ENCODE measurements around the gene PRPSAP1. TPM values are rescaled to one million over a fixed set of nuclear protein-coding genes. Genes with fewer than 3 reads are reported as not detected.
A peak's percentile ranks its signal among the peaks of the same experiment; 100 is the strongest.

PRPSAP1 gene
- total and polyA plus RNA-seq, 7 experiments from 2014 or later, result 19.6 to 59.1 (median 53.3) TPM

DNA sequence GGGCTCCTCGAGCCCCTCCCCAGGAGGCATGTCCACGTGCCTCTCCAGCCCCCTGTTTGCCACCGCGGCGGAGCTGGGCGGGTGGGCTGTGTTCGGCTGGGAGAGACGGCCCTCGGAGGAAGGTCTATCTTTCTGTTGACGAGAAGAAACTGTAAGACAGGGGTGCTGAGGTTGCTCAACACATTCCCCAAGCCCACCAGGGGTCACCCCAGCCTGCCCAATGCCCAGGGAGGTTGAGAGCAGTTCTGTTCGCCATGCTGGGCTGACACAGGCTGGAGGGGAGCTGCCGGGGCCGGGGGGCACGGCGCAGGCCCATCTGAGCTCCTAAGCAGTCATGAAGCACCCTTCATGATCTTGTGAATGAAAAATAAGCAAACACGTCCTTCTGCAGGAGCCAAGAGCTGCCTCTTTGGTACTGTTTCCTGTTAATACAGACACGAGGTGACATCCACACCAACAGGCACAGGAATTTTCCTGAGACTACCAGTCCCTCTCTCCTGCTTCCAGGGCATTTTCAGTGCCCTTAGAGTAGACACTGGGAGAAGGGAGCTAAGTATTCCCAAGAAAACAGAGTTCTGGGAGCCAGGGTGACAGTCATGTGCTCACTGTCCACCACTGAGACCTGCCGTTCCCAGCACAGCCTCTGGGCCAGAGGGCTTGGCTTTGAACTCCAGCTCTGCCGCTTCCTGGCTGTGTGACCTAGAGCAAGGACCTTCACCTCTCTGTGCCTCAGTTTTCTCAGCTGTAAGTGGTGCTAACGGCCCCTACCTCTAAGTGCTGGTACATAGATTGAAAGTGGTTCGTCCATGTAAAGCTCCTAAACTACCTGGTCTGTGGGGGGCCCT, 79.4 kb downstream of the PRPSAP1 start:
- CTCF ChIA-PET, result interaction anchor here (0.5 to 5.5 kb wide), 14 partner anchors 13 to 596 kb away, joined by 3 to 36 read pairs (median 4); partner anchors contain the start of gene EXOC7
- POLR2A ChIA-PET, result interaction anchor here (0.6 to 16.1 kb wide), 21 partner anchors 7 to 171 kb away, joined by 3 to 310 read pairs (median 4); partner anchors contain the start of genes EXOC7 and UBALD2
- Mint-ChIP-seq H3K36me3 (peaks cover 0 to 16% (median 0%) of the 10 kb centered on the region in 5 donors), H3K4me3 (peak overlapping the region in 8 of 10 donors; percentile 12 to 80 (median 37)), H3K27ac (peak overlapping the region in 8 of 9 donors; percentile 73 to 93 (median 81)), H3K4me1 (peaks cover 26 to 67% (median 56%) of the 10 kb centered on the region in 7 donors), H3K27me3 (no peaks in the 10 kb centered on the region), H3K9me3 (no peaks in the 10 kb centered on the region)
- Histone ChIP-seq H3K27me3 (ENCODE audit: control insufficient read depth in 2 of 2, insufficient read depth in 2 of 2, low read length in 2 of 2) (no peaks in the 10 kb centered on the region), H3K4me1 (ENCODE audit: control insufficient read depth in 2 of 2, insufficient read depth in 2 of 2, low read length in 2 of 2) (peaks cover 42 to 52% of the 10 kb centered on the region in 2 donors), H3K36me3 (ENCODE audit: control insufficient read depth in 2 of 3, insufficient read depth in 3 of 3, low read length in 3 of 3) (peaks cover 0 to 8% (median 0%) of the 10 kb centered on the region in 3 experiments), H3K4me3 (ENCODE audit: low read length) (no peak overlapping the region), H3K27ac (ENCODE audit: low read depth, low read length) (peak overlapping the region; percentile 46), H3K9me3 (ENCODE audit: control insufficient read depth in 2 of 3, low read length in 3 of 3) (no peaks in the 10 kb centered on the region)
- DNase-seq (peak in 2 of 9 donors; percentile 35 to 36), ATAC-seq (no peak)
- intact Hi-C loops (cut with micrococcal nuclease), result loop anchor here in 1 of 2 donors (5.0 kb wide), 1 partner anchor 37 kb away; no protein-coding TSS in a partner anchor

DNA sequence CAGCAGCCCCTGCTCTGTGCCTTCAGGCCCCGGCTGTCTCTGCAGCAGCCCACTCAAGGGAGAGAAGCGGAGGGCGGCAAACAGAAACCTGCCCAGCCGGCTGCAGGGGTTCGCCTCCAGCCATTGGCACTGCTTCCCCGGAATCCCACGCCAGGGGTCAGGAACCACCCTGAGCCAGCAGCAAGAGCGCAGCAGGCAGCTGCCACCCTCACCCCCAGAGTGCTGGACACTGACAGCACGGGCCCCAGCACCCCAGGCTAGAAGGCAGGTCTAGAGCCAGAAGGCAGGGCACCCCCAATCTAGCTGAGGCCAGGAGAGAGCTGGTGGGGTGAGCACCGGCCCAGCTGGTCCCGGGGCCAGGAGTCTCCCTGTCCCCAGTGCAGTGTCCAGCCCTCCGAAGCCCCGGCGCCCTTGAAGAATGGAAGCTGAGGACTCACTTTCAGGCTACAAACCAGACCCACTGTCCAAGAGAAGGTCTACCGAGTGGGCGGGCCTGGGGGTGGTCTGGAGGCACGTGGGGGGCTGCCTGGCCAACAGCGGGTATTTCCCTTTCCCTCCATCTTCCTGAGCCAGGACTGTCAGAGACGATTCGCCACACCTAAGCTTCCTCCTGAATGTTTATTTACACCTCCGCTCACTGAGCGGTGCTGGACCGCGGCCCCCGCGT, 80.1 kb downstream of the PRPSAP1 start:
- Histone ChIP-seq H3K27me3 (ENCODE audit: control insufficient read depth in 2 of 2, insufficient read depth in 2 of 2, low read length in 2 of 2) (no peaks in the 10 kb centered on the region), H3K36me3 (ENCODE audit: control insufficient read depth in 2 of 3, insufficient read depth in 3 of 3, low read length in 3 of 3) (peaks cover 0 to 13% (median 0%) of the 10 kb centered on the region in 3 experiments), H3K27ac (ENCODE audit: low read depth, low read length) (peak overlapping the region; percentile 92), H3K9me3 (ENCODE audit: control insufficient read depth in 2 of 3, low read length in 3 of 3) (no peaks in the 10 kb centered on the region), H3K4me3 (ENCODE audit: low read length) (no peak overlapping the region), H3K4me1 (ENCODE audit: control insufficient read depth in 2 of 2, insufficient read depth in 2 of 2, low read length in 2 of 2) (peaks cover 49 to 56% of the 10 kb centered on the region in 2 donors)
- ATAC-seq, result no peak
- Mint-ChIP-seq H3K27ac (peak overlapping the region in 8 of 9 donors; percentile 82 to 94 (median 92)), H3K4me1 (peaks cover 30 to 72% (median 62%) of the 10 kb centered on the region in 7 donors), H3K4me3 (peak overlapping the region in 7 of 10 donors; percentile 75 to 93 (median 80)), H3K27me3 (no peaks in the 10 kb centered on the region), H3K36me3 (peaks cover 0 to 20% (median 0%) of the 10 kb centered on the region in 5 donors), H3K9me3 (no peaks in the 10 kb centered on the region)
- ChIA-PET POLR2A (interaction anchor here (0.6 to 16.1 kb wide), 22 partner anchors 9 to 170 kb away, joined by 3 to 310 read pairs (median 6); partner anchors contain the start of genes EXOC7 and UBALD2), CTCF (interaction anchor here (0.5 to 5.5 kb wide), 9 partner anchors 12 to 595 kb away, joined by 3 to 36 read pairs (median 4); partner anchors contain the start of gene FOXJ1)
- peak in 1 of 9 donors; percentile 8 for DNase-seq
- intact Hi-C loops (cut with micrococcal nuclease), result loop anchor here in 1 of 2 donors (5.0 kb wide), 1 partner anchor 36 kb away; no protein-coding TSS in a partner anchor

DNA sequence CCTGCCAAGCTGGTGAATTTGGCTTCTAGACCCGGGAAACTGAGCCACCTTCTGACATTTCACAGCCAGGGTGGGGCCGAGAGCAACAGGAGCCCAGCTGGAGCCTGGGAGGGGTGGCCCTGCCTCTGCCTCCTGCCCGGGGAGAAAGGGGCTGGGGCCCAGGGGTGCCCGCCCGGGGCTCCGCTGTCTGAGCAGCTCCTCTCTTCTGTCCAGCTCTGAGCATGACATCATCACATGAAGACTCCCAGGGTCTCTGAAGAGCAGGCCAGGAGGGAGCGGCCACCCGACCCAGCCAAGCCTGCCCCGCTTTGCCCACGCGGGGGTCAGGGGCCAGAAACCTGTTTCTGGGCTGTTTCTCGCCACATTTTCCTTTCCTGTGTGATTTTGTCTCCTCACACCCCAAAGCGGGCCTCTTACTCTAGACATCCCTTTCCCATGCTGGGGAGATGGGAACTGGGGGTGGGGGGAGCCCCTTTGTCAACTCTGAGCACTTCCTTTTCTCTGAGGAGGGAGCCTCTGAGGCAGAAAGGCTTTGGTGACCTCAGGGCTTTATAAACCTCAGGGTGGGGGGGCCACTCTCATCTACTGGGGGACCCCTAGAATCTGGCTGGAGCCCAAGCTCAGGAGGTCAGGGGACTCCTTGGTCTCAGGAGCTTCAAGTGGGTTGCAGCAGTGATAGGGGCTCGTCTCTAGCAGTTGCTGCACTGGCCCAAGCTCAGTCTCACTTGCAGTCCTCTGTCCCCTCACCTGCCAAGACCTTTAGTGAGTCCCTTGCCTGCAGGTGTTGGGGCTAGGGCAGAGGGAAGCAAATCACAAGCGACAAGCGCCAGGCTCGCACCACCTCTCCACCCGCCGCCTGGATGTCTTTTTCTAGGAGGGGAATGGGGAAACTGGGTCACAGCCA, 80.9 kb downstream of the PRPSAP1 start:
- Histone ChIP-seq H3K36me3 (ENCODE audit: control insufficient read depth in 2 of 3, insufficient read depth in 3 of 3, low read length in 3 of 3) (peaks cover 0 to 17% (median 0%) of the 10 kb centered on the region in 3 experiments), H3K9me3 (ENCODE audit: control insufficient read depth in 2 of 3, low read length in 3 of 3) (no peaks in the 10 kb centered on the region), H3K27me3 (ENCODE audit: control insufficient read depth in 2 of 2, insufficient read depth in 2 of 2, low read length in 2 of 2) (no peaks in the 10 kb centered on the region), H3K4me1 (ENCODE audit: control insufficient read depth in 2 of 2, insufficient read depth in 2 of 2, low read length in 2 of 2) (peaks cover 57 to 64% of the 10 kb centered on the region in 2 donors), H3K27ac (ENCODE audit: low read depth, low read length) (peak overlapping the region; percentile 92), H3K4me3 (ENCODE audit: low read length) (peak overlapping the region; percentile 68)
- ChIA-PET POLR2A (interaction anchor here (0.6 to 19.9 kb wide), 16 partner anchors 16 to 169 kb away, joined by 3 to 375 read pairs (median 6); partner anchors contain the start of genes EXOC7 and RNF157), CTCF (interaction anchor here (0.7 to 5.5 kb wide), 9 partner anchors 8 to 151 kb away, joined by 3 to 36 read pairs (median 5); partner anchors contain the start of gene FOXJ1)
- Mint-ChIP-seq H3K27ac (peak overlapping the region; percentile 82 to 94 (median 92)), H3K27me3 (peaks cover 0 to 3% (median 0%) of the 10 kb centered on the region in 5 donors), H3K36me3 (peaks cover 0 to 28% (median 6%) of the 10 kb centered on the region in 5 donors), H3K9me3 (no peaks in the 10 kb centered on the region), H3K4me1 (peaks cover 35 to 79% (median 69%) of the 10 kb centered on the region in 7 donors), H3K4me3 (peak overlapping the region; percentile 75 to 93 (median 82))
- DNase-seq, result peak in 5 of 9 donors; percentile 46 to 75 (median 48)
- peak; percentile 12 for ATAC-seq
- intact Hi-C loops (cut with micrococcal nuclease), result loop anchor here (1.0 to 5.0 kb wide), 2 partner anchors 35 to 92 kb away; no protein-coding TSS in a partner anchor

DNA sequence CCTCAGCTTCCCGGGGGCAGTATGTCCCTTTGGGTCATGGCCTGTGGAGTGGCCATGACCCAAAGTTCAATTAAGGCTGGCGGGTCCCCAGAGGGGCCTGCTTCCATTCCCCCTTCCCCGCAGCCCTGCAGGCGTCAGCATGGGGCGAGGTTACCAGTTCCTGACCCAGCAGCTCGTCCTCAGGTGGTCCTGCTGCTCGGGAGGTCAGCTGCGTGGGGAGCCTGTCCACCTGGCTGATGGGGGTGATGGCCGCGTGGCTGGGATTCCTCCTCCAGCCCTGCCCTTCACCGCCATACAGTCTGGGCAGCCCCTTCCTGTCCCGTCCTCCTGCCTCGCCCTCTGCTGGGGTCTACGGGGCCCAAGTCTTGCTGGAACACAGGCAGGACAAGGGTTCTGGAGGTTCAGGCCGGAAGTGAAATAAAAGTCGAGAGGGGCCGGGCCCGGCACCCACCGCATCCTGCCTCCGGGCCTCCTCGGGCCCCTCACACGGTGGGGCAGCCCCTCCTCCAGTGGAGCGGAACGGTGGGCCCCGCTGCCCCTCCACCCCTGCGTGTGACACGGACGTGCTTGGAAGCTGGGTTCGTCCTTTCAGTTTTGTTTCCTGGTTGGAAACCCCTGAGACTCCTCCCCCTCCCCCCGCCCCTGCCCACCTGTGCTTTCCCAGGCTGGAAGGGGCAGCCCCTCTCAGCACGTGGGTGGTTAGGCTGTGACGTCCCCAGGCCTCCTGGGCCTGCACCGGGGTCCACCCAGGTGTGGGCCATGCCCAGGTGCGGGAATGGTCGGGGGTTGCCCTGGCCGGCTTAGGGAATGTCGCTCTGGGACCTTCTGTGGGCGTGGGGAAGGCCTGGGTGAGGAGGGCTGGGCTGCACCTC, 81.8 kb downstream of the PRPSAP1 start:
- ChIA-PET CTCF (interaction anchor here (0.7 to 5.5 kb wide), 7 partner anchors 9 to 150 kb away, joined by 3 to 36 read pairs (median 5); no protein-coding TSS in a partner anchor), POLR2A (interaction anchor here (0.8 to 19.9 kb wide), 16 partner anchors 15 to 169 kb away, joined by 3 to 375 read pairs (median 6); partner anchors contain the start of genes EXOC7 and RNF157)
- peak overlapping the region; percentile 82 to 94 (median 92) for H3K27ac Mint-ChIP-seq
- DNase-seq, result peak in 6 of 9 donors; percentile 53 to 79 (median 61)
- Histone ChIP-seq H3K36me3 (ENCODE audit: control insufficient read depth in 2 of 3, insufficient read depth in 3 of 3, low read length in 3 of 3) (peaks cover 0 to 20% (median 0%) of the 10 kb centered on the region in 3 experiments), H3K27me3 (ENCODE audit: control insufficient read depth in 2 of 2, insufficient read depth in 2 of 2, low read length in 2 of 2) (no peaks in the 10 kb centered on the region), H3K4me3 (ENCODE audit: low read length) (peak overlapping the region; percentile 68), H3K9me3 (ENCODE audit: control insufficient read depth in 2 of 3, low read length in 3 of 3) (no peaks in the 10 kb centered on the region), H3K4me1 (ENCODE audit: control insufficient read depth in 2 of 2, insufficient read depth in 2 of 2, low read length in 2 of 2) (peaks cover 65 to 70% of the 10 kb centered on the region in 2 donors), H3K27ac (ENCODE audit: low read depth, low read length) (peak overlapping the region; percentile 92)
- no peaks in the 10 kb centered on the region for H3K9me3 Mint-ChIP-seq
- peak; percentile 54 for ATAC-seq
- H3K27me3 Mint-ChIP-seq, result peaks cover 0 to 3% (median 0%) of the 10 kb centered on the region in 5 donors
- peak overlapping the region; percentile 75 to 93 (median 82) for H3K4me3 Mint-ChIP-seq
- peaks cover 0 to 35% (median 9%) of the 10 kb centered on the region in 5 donors for H3K36me3 Mint-ChIP-seq
- peaks cover 37 to 75% (median 71%) of the 10 kb centered on the region in 7 donors for H3K4me1 Mint-ChIP-seq
- intact Hi-C loops (cut with micrococcal nuclease), result loop anchor here (1.0 to 5.0 kb wide), 2 partner anchors 35 to 92 kb away; no protein-coding TSS in a partner anchor
